GM12872 (cell line): ENCODE data around the gene RPL7L1.

Experiments used
- CTCF ChIP-seq: IDR thresholded peaks from 3 replicates; pipeline ENCODE4 v1.5.1; 2011; ENCODE audit warnings: low read depth, mild to moderate bottlenecking, low read length, moderate library complexity; ENCODE audit not compliant: insufficient read depth

The RPL7L1 gene

GRCh38 chr6:42851599-42851998 is 27.8 kb upstream of the RPL7L1 start:
- no peak for TF ChIP-seq CTCF

GRCh38 chr6:42860036-42860435 is 19.4 kb upstream of the RPL7L1 start:
- no peak for TF ChIP-seq CTCF

- TF ChIP-seq CTCF = no peak
These were observed 18.9 kb upstream of the RPL7L1 start for GRCh38 chr6:42860481-42860880.

- no peak for TF ChIP-seq CTCF
These were observed 14.8 kb upstream of the RPL7L1 start for GRCh38 chr6:42864602-42865001.

GRCh38 chr6:42870145-42870936 is 9.1 kb upstream of the RPL7L1 start:
- no peak for TF ChIP-seq CTCF

GRCh38 chr6:42871711-42872110 is 7.7 kb upstream of the RPL7L1 start:
- TF ChIP-seq CTCF = no peak

- TF ChIP-seq CTCF = no peak
These were observed 6.1 kb upstream of the RPL7L1 start for GRCh38 chr6:42873313-42873712.
